Coronary artery (tissue), 2 donors: ENCODE measurements around the gene SLC35A3.
"Not testable (repeated sequence)": the region's sequence is repeated elsewhere in the genome, so short reads cannot be mapped to it uniquely, and the experiment has no call there.

Source experiments
- DNase-seq: peaks from one replicate; pipeline ENCODE4 v3.0.0-alpha.2; 2017; ENCODE audit warnings: low spot score
- H3K27ac ChIP-seq, 2 donors: fragments of 200-600 bp; sonication (generic); one replicate each; pipeline ENCODE4 v1.5.1; 2016 to 2019
- H3K4me3 ChIP-seq: fragments of 200-600 bp; sonication (generic); 2 replicates; pipeline ENCODE4 v1.5.1; 2016; ENCODE audit warnings: mild to moderate bottlenecking, moderate library complexity
- CTCF ChIP-seq: fragments of 200-600 bp; sonication (generic); IDR thresholded peaks from one replicate; pipeline ENCODE4 v1.5.1; 2019; ENCODE audit warnings: antibody characterized with exemption

SLC35A3 gene

GRCh38 chr1:100039591-100039990 is 69.8 kb downstream of the SLC35A3 start:
- no peak for TF ChIP-seq CTCF
- Histone ChIP-seq H3K27ac (no peak overlapping the region), H3K4me3 (peak overlapping the region; percentile 89)

GRCh38 chr1:100045206-100045605 is 75.4 kb downstream of the SLC35A3 start:
- Histone ChIP-seq H3K4me3 (no peak overlapping the region), H3K27ac (no peak overlapping the region)
- DNase-seq: no peak
- TF ChIP-seq CTCF: no peak

More at GRCh38 chr1:100039591-100039990, 69.8 kb downstream of the SLC35A3 start:
- DNase-seq: no peak

GRCh38 chr1:100047235-100047708 is 77.5 kb downstream of the SLC35A3 start:
- H3K4me3 ChIP-seq, H3K27ac ChIP-seq, DNase-seq: not testable (repeated sequence)

- no peak overlapping the region for H3K27ac ChIP-seq
- no peak for DNase-seq
- no peak overlapping the region for H3K4me3 ChIP-seq
- TF ChIP-seq CTCF: no peak
Measured at GRCh38 chr1:100050139-100050538, 80.3 kb downstream of the SLC35A3 start.

- TF ChIP-seq CTCF: no peak
- no peak for DNase-seq
- Histone ChIP-seq H3K27ac (peak overlapping the region in 1 of 2 donors; percentile 19), H3K4me3 (no peak overlapping the region)
Measured at GRCh38 chr1:100051401-100051800, 81.6 kb downstream of the SLC35A3 start.

GRCh38 chr1:100051893-100052292 is 82.1 kb downstream of the SLC35A3 start:
- peak overlapping the region in 1 of 2 donors; percentile 19 for H3K27ac ChIP-seq
- DNase-seq: no peak
- no peak for TF ChIP-seq CTCF
- no peak overlapping the region for H3K4me3 ChIP-seq

- Histone ChIP-seq H3K27ac (no peak overlapping the region), H3K4me3 (no peak overlapping the region)
- TF ChIP-seq CTCF: no peak
- no peak for DNase-seq
Measured at GRCh38 chr1:100053119-100053518, 83.3 kb downstream of the SLC35A3 start.

GRCh38 chr1:100053727-100054126 is 83.9 kb downstream of the SLC35A3 start:
- Histone ChIP-seq H3K4me3 (no peak overlapping the region), H3K27ac (no peak overlapping the region)
- no peak for DNase-seq
- no peak for TF ChIP-seq CTCF
